Measurements from ENCODE around the gene RAB13.

Gene RAB13

GRCh38 chr1:153977250-153978240 is 8.6 kb downstream of the RAB13 start, which contains the start of gene JTB:
Gene JTB (minus strand): TSS chr1:153977674. CDS start chr1:153977252, 422 bp downstream.
- peak; percentile 91 for DNase-seq

- no peak for DNase-seq
These were observed 9.3 kb downstream of the RAB13 start for GRCh38 chr1:153976819-153977249.

GRCh38 chr1:153973525-153973924 is 12.6 kb downstream of the RAB13 start:
- no peak for DNase-seq

- no peak for DNase-seq
These were observed 13.1 kb downstream of the RAB13 start for GRCh38 chr1:153973071-153973470.

GRCh38 chr1:153970346-153970745 is 15.8 kb downstream of the RAB13 start:
- DNase-seq: no peak

- no peak for DNase-seq
These were observed 17.2 kb downstream of the RAB13 start for GRCh38 chr1:153968972-153969371.

GRCh38 chr1:153968408-153968807 is 17.7 kb downstream of the RAB13 start:
- DNase-seq: no peak

- peak; percentile 57 for DNase-seq
These were observed 18.2 kb downstream of the RAB13 start for GRCh38 chr1:153968000-153968363.

- peak; percentile 99 for DNase-seq
These were observed 18.8 kb downstream of the RAB13 start, which contains the start of gene CREB3L4 for GRCh38 chr1:153967107-153967999. Gene CREB3L4 (plus strand): TSS chr1:153967902. CDS start chr1:153968526, 624 bp downstream.

GRCh38 chr1:153963850-153964331 is 22.2 kb downstream of the RAB13 start:
- no peak for DNase-seq

GRCh38 chr1:153963030-153963849 is 22.9 kb downstream of the RAB13 start, which contains the start of gene SLC39A1:
Gene SLC39A1 (minus strand): TSS chr1:153963537. CDS start chr1:153962715, 822 bp downstream.
- peak; percentile 99 for DNase-seq

GRCh38 chr1:153962088-153963029 is 23.8 kb downstream of the RAB13 start:
- no peak for DNase-seq

- DNase-seq: no peak
These were observed 24.7 kb downstream of the RAB13 start for GRCh38 chr1:153961421-153961820.

GRCh38 chr1:153960206-153960605 is 25.9 kb downstream of the RAB13 start:
- DNase-seq: no peak

GRCh38 chr1:153959454-153959853 is 26.7 kb downstream of the RAB13 start:
- no peak for DNase-seq

- DNase-seq: no peak
These were observed 27.2 kb downstream of the RAB13 start for GRCh38 chr1:153958961-153959260.

GRCh38 chr1:153958111-153958960 is 27.8 kb downstream of the RAB13 start, which contains the start of gene CRTC2:
Gene CRTC2 (minus strand): TSS chr1:153958612. CDS start chr1:153958497, 115 bp downstream.
- DNase-seq: peak; percentile 100

GRCh38 chr1:153957744-153958110 is 28.4 kb downstream of the RAB13 start:
- DNase-seq: no peak

- DNase-seq: no peak
These were observed 29.0 kb downstream of the RAB13 start for GRCh38 chr1:153956997-153957715.

All from NCI-H187 treated with DMSO at 0.1 percent for 48 hours (cell line).